HG03064 (cell line): ENCODE measurements around the gene FAM20C.
"Not testable (repeated sequence)": the region's sequence is repeated elsewhere in the genome, so short reads cannot be mapped to it uniquely, and the experiment has no call there.

Experiments used
- ATAC-seq: cut with Tn5 transposase; IDR thresholded peaks from one replicate; pipeline ENCODE4 v1.9.1; 2021; ENCODE audit warnings: low read depth; ENCODE audit not compliant: unreplicated experiment

The FAM20C gene

DNA sequence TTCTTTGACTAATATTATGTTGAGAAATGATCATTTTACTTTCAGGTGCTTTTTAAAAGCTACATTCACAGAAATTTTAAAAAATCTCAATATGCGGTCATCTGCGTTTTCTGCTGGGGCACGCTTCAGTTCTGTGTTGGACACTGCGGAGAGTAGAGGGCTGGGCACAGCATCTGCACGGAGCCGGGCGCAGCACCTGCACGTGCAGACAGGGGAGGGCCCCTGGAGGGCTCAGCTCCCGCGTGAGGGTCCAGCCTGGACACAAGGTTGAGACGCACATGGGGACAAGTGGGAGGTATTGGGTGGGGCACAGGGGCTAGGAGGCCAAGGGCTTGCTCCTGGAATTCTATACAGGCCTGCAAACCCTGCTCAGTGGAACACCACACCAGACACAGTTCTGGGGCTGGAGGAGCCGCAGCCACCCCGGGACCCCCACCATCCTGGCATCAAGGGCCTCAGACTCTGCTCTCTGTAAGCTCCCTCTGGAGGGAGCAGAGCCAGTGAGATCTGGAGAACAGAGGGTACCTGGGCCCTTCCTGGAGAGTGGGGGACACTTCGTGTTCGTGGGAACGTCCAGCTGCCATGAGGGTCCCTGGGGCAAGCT lies 20.4 kb upstream of the FAM20C start:
- no peak for ATAC-seq

GRCh38 chr7:173209-173918 lies 19.0 kb upstream of the FAM20C start:
- ATAC-seq: no peak

GRCh38 chr7:174716-175115 lies 17.7 kb upstream of the FAM20C start:
- ATAC-seq: no peak

GRCh38 chr7:175955-176354 lies 16.4 kb upstream of the FAM20C start:
- no peak for ATAC-seq

DNA sequence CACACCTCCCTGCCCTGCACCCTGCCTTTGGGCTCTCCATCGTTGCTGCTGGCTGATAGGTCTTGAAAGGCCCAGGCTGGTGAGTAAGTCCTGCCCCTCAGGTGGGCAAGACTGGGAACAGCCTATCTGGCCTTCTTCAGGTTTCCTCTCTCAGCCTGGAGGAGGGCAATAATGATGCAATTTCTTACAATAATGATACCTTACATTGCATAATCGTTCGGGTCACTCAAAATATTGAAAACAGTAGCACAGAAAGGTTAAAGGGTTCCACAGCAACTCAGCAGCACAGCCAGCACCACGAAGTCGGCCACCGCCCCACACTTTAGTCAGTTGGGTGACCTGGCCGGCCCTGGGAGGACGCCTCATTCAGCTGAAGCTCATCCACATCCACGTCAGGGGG lies 16.0 kb upstream of the FAM20C start:
- ATAC-seq: no peak

GRCh38 chr7:176786-177459 lies 15.4 kb upstream of the FAM20C start:
- no peak for ATAC-seq

DNA sequence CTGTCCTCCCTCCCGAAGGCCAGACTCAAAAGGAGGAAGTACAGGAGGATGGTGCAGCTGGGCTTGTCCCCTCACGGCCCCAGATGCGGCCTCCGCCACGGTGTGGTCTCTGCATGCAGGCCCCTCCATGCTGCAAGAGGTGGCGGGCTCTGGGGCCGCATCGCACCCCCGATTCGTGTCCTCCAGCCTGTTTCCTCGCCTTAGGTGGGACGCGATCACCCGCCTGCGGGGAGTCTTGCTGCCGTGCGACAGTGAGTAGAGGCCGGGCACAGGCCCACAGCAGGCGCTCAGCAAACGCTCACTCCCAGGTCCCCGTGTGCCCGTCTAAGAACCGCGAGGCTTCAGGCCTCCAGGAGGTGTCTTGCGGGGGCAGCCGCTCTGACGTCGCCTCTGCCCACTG lies 13.9 kb upstream of the FAM20C start:
- ATAC-seq: no peak

- no peak for ATAC-seq
These were observed 13.1 kb upstream of the FAM20C start for GRCh38 chr7:179209-179681.

GRCh38 chr7:179948-180694 lies 12.2 kb upstream of the FAM20C start:
- no peak for ATAC-seq

DNA sequence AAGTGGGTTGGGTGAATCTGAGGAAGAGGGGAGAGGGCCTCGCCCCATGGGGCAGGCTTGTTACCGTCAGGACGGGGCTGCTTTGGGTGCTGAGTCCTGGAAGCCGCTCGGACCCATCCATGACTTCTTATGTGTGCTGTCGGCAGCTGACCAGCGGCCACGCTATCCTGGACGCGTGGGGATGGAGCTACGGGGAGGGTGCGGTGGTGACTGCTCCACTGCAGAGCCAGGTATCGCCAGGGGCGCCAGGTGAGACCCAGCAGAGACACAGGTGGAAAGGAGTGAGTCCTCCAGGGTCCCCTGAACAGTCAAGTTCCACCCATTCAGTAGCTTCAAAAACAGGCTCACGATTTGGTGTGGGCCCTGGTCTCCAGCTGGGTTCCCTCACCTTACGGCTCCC lies 10.6 kb upstream of the FAM20C start:
- ATAC-seq: no peak

DNA sequence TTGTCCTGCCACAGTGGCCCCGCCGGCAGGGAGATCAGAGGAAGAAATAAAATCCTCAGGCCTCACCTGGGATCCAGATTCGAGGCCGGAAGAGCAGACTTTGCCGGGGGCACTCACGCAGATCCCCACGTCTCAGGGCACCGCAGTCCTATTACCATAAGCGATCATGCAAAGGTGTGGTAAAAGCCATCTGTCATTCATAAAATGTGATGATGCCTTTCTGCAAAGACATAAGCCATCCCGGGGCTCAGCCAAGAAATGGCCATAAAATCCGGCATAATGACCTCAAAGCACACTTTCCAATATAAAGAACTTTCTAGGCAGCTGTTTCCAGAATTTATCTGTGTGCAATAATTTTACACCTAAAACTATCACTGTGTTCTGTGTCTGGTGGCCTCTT lies 9.9 kb upstream of the FAM20C start:
- not testable (repeated sequence) for ATAC-seq

- no peak for ATAC-seq
These were observed 8.7 kb upstream of the FAM20C start for GRCh38 chr7:183496-184292.

- ATAC-seq: no peak
These were observed 7.8 kb upstream of the FAM20C start for GRCh38 chr7:184294-185264.

DNA sequence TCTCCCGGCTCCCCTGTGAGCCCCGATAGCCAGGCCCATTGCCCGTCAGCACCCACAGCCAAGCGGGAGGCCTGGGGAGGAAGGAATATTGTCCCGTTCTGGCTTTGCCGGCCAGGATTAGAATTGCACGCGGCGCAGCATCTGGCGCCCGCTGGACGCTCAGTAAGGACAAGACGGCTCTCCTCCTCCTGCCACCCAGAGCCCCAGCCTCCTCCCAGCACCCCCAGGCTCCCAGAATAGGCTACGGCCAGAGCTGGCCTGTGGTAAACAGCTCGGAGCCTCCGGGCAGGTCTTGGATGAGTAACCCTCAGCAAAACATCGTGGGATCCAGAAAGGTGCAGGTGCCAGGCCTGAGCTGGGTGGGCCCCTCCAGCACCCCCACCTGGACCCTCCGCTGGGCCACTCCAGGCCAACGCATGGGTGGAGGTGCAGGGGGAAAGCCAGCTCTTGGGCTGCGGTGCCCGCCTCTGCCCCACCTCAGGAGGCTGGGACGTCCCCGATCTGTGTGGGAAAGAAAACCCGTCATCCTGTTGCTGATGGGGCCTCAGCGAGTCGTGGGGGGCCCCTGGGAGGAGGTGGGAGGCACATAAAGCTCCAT lies 5.8 kb upstream of the FAM20C start:
- no peak for ATAC-seq

DNA sequence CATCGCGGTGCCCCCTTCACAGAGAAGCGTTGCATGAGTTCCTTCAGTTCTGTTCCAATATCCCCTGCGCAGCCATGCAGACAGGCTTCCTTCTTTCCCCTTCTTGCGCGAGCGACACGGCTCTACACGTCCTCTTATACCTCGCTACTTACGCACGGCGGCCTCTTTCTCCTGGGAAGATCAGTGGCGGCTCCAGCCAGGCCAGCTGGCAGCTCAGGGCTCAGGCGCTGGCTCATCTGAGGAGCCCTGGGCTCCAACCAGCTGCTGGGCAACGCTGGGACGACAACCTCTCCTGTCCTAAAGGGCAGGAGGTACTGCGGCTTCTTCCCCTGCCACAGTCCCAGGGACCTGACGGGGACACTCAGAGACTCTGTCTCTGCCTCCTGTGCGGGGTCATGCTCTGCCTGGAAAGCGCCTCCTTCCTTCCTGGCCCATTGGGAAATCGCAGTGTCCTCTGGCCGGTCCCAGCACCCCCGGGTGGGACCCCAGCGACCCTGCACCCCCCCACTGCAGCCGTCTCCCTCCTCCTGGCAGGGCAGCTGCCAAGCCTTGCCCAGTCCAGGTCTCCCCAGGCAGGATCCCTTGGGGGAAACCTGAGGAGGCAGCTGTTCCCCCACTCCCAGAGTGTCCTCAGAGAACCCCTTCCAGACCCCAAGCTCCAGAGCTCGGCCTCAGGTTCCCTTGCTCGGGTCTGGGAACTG lies 5.0 kb upstream of the FAM20C start:
- ATAC-seq: no peak

DNA sequence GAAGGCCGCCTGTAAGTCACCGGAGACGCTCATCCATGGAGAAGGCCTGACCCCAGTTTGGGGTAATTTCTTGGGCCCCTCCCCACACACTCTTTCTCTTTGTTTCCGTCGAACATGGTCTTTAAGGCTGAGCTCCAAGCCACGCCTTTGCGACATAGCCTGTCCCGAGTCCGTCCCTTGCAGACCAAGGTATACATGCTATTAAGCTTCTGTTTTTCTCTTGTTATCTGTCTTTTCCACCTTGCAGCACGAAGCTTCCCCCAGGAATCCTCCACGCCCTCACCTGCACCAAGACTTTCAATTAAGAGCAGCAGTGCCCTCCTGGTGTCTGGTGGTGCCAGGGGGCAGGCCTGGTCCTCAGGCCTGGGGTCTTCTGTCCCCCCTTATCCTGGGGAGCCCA lies 4.2 kb upstream of the FAM20C start:
- no peak for ATAC-seq

- ATAC-seq: no peak
These were observed 3.5 kb upstream of the FAM20C start for GRCh38 chr7:188727-189500.
